ENCODE results near the gene CD14.
"Not testable (repeated sequence)": the region's sequence is repeated elsewhere in the genome, so short reads cannot be mapped to it uniquely, and the experiment has no call there.

Gene CD14

DNA sequence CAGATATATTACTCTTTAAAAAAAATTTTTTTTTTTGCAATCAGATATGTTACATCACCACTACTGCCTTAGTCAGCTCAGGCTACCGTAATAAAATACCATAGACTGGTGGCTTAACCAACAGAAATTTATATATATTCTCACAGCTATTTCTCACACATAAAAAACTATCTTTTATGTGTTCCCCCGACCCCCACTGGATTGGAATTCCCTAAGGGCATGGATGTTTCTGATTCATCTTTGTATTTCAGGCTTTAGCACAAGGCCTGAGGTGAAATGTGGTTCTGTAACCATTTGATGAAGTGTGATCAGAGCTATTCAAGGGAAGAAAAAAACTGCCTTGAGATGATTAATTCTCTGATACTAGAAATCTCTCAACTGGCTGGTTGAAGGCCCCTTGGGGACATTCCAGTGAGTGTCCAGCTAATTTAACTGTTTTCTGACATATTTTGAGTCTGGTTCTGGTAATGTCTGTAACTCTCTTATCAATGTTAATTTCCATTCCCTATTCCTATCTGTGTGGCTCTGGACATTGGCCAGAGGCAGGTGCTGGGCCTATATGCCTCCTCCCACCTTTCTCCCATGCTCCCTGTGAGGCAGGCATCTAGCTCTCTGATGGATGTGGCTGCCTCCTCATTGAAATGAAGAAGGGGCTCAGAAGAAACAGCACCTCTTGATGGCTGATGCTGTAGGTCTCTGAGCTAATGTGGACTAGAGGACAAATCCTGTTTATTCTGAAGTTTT lies 2.5 kb downstream of the CD14 start:
- H3K9me3 Mint-ChIP-seq, result peaks cover 3% of the 10 kb centered on the region
- H3K4me1 Mint-ChIP-seq, result peaks cover 35% of the 10 kb centered on the region
- H3K4me3 Mint-ChIP-seq, result no peak overlapping the region
- DNase-seq, result no peak
- H3K27ac Mint-ChIP-seq, result no peak overlapping the region
- peaks cover 2% of the 10 kb centered on the region for H3K36me3 Mint-ChIP-seq
- CTCF ChIA-PET, result no interaction called here
- peaks cover 40% of the 10 kb centered on the region for H3K27me3 Mint-ChIP-seq

GRCh38 chr5:140628711-140629110 lies 4.3 kb downstream of the CD14 start:
- CTCF ChIA-PET, result no interaction called here
- H3K9me3 Mint-ChIP-seq, result peaks cover 3% of the 10 kb centered on the region
- no peak for DNase-seq
- no peak overlapping the region for H3K27ac Mint-ChIP-seq
- no peak overlapping the region for H3K4me3 Mint-ChIP-seq
- H3K27me3 Mint-ChIP-seq, result peaks cover 36% of the 10 kb centered on the region
- peaks cover 25% of the 10 kb centered on the region for H3K4me1 Mint-ChIP-seq
- peaks cover 2% of the 10 kb centered on the region for H3K36me3 Mint-ChIP-seq

DNA sequence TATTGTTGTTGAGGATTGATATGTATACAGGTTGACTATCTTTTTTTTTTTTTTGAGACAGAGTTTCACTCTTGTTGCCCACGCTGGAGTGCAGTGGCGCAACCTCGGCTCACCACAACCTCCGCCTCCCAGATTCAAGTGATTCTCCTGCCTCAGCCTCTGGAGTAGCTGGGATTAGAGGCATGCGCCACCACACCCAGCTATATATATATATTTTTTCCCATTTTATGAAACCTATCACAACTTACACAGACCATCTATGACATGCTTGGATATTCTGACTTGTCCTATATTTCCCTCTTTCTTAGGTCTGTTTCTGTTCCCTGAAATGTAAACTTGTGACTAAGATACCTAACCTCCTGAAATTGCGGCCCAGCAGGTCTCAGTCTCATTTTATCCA lies 5.0 kb downstream of the CD14 start:
- H3K27ac Mint-ChIP-seq, result no peak overlapping the region
- peaks cover 19% of the 10 kb centered on the region for H3K4me1 Mint-ChIP-seq
- H3K4me3 Mint-ChIP-seq, result no peak overlapping the region
- H3K27me3 Mint-ChIP-seq, result peaks cover 32% of the 10 kb centered on the region
- CTCF ChIA-PET, result no interaction called here
- DNase-seq, result no peak
- peaks cover 2% of the 10 kb centered on the region for H3K36me3 Mint-ChIP-seq
- peaks cover 3% of the 10 kb centered on the region for H3K9me3 Mint-ChIP-seq

GRCh38 chr5:140624886-140625285 lies 8.1 kb downstream of the CD14 start:
- not testable (repeated sequence) for H3K36me3 Mint-ChIP-seq, H3K4me1 Mint-ChIP-seq, H3K9me3 Mint-ChIP-seq, H3K4me3 Mint-ChIP-seq, DNase-seq, H3K27ac Mint-ChIP-seq
- peaks cover 31% of the 10 kb centered on the region for H3K27me3 Mint-ChIP-seq
- CTCF ChIA-PET, result interaction anchor here (0.7 kb wide), 1 partner anchor 8 kb away, joined by 4 read pairs; the partner anchor contains the start of gene CD14

DNA sequence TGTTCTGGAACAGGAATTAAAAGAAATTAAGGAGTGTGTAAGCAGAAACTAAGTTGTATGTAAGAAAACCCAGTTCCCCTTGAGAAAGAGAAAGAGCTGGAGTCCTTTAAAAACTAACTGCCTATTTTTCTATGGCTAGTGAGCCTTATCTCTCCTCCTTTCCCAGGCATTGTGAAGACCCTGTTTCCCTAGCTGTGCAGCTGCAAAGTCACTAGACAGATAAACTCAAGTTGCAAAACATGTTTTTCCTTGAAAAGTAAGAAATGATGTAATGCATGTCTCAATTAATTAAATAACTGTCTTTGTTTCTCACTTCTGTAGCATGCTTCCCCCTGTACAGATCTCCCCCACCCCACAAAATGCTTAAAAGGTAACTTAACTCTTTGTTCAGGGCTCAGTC lies 9.9 kb downstream of the CD14 start:
- H3K27ac Mint-ChIP-seq, H3K9me3 Mint-ChIP-seq, CTCF ChIA-PET: not testable (repeated sequence)

GRCh38 chr5:140622301-140622700 lies 10.7 kb downstream of the CD14 start:
- Mint-ChIP-seq H3K4me1 (no peaks in the 10 kb centered on the region), H3K27me3 (peaks cover 32% of the 10 kb centered on the region), H3K9me3 (no peaks in the 10 kb centered on the region), H3K36me3 (no peaks in the 10 kb centered on the region), H3K27ac (no peak overlapping the region), H3K4me3 (no peak overlapping the region)
- CTCF ChIA-PET, result no interaction called here
- no peak for DNase-seq

More for the DNA sequence above, 9.9 kb downstream of the CD14 start:
- not testable (repeated sequence) for DNase-seq, H3K4me1 Mint-ChIP-seq, H3K36me3 Mint-ChIP-seq, H3K4me3 Mint-ChIP-seq
- H3K27me3 Mint-ChIP-seq, result peaks cover 34% of the 10 kb centered on the region

DNA sequence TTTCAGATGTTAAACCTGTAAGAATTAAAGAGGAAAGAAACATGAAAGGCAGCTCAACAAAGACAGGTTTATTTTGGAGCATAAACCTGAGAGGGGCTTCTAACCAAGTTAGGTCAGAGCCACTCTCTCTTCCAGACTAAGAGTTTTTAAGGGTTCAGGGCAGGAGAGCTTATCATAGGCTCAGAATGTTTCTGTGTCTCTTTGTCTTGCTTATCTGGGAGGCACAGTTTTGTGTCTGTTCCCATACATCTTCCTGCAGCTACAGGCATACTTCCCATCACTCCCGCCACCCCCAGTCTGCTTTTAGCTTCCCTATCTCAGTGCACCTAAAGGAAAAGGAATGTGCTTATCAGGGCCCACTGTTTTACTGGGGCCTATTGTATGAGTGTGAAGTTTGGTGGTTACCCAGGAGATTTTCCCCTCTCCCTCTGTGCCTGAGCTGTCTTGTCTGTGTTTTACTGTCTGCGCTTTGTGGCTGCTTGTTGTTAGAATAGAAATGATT lies 21.9 kb downstream of the CD14 start:
- no peak overlapping the region for H3K4me3 Mint-ChIP-seq
- peaks cover 10% of the 10 kb centered on the region for H3K27me3 Mint-ChIP-seq
- DNase-seq, result no peak
- CTCF ChIA-PET, result no interaction called here
- peaks cover 27% of the 10 kb centered on the region for H3K4me1 Mint-ChIP-seq
- H3K36me3 Mint-ChIP-seq, result no peaks in the 10 kb centered on the region
- no peak overlapping the region for H3K27ac Mint-ChIP-seq
- no peaks in the 10 kb centered on the region for H3K9me3 Mint-ChIP-seq

GRCh38 chr5:140609126-140609525 lies 23.8 kb downstream of the CD14 start:
- Mint-ChIP-seq H3K27me3 (peaks cover 13% of the 10 kb centered on the region), H3K27ac (no peak overlapping the region), H3K36me3 (no peaks in the 10 kb centered on the region), H3K9me3 (no peaks in the 10 kb centered on the region), H3K4me3 (no peak overlapping the region), H3K4me1 (peaks cover 27% of the 10 kb centered on the region)
- DNase-seq, result no peak
- CTCF ChIA-PET, result no interaction called here

- no peak for DNase-seq
- Mint-ChIP-seq H3K36me3 (no peaks in the 10 kb centered on the region), H3K4me1 (peaks cover 27% of the 10 kb centered on the region), H3K4me3 (no peak overlapping the region), H3K27me3 (peaks cover 13% of the 10 kb centered on the region), H3K27ac (no peak overlapping the region), H3K9me3 (no peaks in the 10 kb centered on the region)
- CTCF ChIA-PET, result no interaction called here
Measured at GRCh38 chr5:140608722-140609121, 24.3 kb downstream of the CD14 start.

DNA sequence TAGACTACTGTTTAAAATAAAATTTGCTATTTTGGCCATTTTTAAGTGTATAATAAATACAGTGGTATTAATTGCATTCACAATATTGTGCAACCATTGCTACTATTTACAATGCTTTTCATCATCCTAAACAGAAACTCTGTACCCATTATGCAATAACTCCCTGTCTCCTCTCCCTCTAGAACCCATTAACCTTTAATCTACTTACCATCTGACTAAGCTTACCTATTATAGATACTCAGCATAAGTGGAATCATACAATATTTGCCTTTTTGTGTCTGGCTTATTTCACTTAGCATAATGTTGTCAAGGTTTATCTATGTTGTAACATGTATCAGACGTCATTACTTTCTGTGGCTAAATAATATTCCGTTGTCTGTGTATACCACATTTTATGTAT lies 25.9 kb downstream of the CD14 start:
- H3K27me3 Mint-ChIP-seq, result peaks cover 16% of the 10 kb centered on the region
- DNase-seq, result no peak
- no peak overlapping the region for H3K4me3 Mint-ChIP-seq
- CTCF ChIA-PET, result no interaction called here
- H3K27ac Mint-ChIP-seq, result no peak overlapping the region
- H3K36me3 Mint-ChIP-seq, result no peaks in the 10 kb centered on the region
- peaks cover 21% of the 10 kb centered on the region for H3K4me1 Mint-ChIP-seq
- no peaks in the 10 kb centered on the region for H3K9me3 Mint-ChIP-seq

DNA sequence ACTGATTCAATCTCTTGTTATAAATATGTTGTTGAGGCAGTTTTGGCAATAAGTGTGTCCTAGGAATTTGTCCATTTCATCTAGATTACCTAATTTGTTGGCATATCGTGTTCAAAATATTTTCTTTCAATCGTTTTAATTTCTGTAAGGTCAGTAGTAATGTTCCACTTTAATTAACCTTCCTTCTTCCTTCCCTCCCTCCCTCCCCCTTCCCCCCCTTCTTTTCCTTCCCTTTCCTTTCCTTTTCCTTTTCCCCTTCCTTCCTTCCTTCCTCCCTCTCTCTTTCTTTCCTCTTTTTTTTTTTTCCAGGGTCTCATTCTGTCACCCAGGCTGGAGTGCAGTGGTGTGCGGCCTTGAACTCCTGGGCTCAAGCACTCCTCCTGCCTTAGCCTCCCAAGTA lies 27.1 kb downstream of the CD14 start:
- Mint-ChIP-seq H3K4me3 (no peak overlapping the region), H3K36me3 (no peaks in the 10 kb centered on the region), H3K4me1 (peaks cover 11% of the 10 kb centered on the region), H3K9me3 (no peaks in the 10 kb centered on the region), H3K27me3 (peaks cover 16% of the 10 kb centered on the region), H3K27ac (no peak overlapping the region)
- CTCF ChIA-PET, result no interaction called here
- no peak for DNase-seq

DNA sequence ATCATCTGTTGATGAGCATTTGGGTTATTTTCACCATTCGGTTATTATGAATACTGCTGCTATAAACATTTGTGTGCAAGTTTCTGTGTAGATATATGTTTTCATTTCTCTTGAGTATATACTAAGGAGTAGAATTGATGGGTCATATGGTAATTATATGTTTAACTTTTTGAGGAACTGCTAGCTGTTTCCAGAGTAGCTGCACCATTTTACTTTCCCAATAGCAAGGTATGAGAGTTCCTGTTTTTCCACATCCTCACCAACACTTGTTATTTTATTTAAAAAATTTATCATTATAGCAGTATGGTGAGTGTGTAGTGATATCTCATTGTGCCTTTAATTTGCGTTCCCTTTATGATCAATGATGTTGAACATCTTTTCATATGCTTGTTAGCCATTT lies 29.2 kb downstream of the CD14 start:
- Mint-ChIP-seq H3K4me1 (peaks cover under 1% of the 10 kb centered on the region), H3K4me3 (no peak overlapping the region), H3K27ac (no peak overlapping the region), H3K36me3 (no peaks in the 10 kb centered on the region), H3K27me3 (peaks cover 11% of the 10 kb centered on the region), H3K9me3 (no peaks in the 10 kb centered on the region)
- DNase-seq, result no peak
- CTCF ChIA-PET, result no interaction called here

DNA sequence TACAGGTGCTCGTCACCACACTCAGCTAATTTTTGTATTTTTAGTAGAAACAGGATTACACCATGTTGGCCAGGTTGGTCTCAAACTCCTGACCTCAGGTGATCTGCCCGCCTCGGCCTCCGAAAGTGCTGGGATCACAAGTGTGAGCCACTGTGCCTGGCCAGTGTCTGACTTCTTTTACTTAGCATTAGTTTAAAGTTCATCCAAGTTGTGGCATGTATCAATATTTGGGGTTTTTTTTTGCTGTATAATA lies 29.6 kb downstream of the CD14 start:
- H3K4me1 Mint-ChIP-seq, CTCF ChIA-PET, H3K9me3 Mint-ChIP-seq, H3K27ac Mint-ChIP-seq, H3K36me3 Mint-ChIP-seq, H3K4me3 Mint-ChIP-seq, DNase-seq: not testable (repeated sequence)
- H3K27me3 Mint-ChIP-seq, result peaks cover 13% of the 10 kb centered on the region

- Mint-ChIP-seq H3K36me3 (no peaks in the 10 kb centered on the region), H3K27ac (no peak overlapping the region), H3K4me3 (no peak overlapping the region), H3K9me3 (no peaks in the 10 kb centered on the region), H3K4me1 (no peaks in the 10 kb centered on the region), H3K27me3 (peaks cover 13% of the 10 kb centered on the region)
- no peak for DNase-seq
- CTCF ChIA-PET, result no interaction called here
Measured at GRCh38 chr5:140602147-140602546, 30.8 kb downstream of the CD14 start.

DNA sequence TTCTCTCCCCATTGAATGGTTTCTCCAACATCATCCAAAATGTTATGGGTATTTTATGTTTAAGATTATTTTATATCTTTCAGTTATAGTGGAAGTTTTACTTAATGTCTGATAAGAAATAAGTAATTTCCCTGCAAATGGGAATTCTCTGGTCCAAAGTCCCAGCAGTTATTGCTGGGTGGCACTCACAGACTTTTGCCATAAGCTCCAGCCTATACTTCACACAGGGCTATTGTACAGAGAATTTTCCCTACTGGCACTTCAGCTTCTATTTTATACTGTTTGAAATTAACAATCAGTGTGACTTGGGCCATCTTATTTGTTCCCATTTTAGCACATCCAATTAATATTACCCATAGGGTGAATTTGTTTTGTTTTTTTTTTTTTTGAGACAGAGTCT lies 32.9 kb downstream of the CD14 start:
- H3K27me3 Mint-ChIP-seq, result peaks cover 13% of the 10 kb centered on the region
- H3K4me3 Mint-ChIP-seq, result no peak overlapping the region
- no peaks in the 10 kb centered on the region for H3K36me3 Mint-ChIP-seq
- no peaks in the 10 kb centered on the region for H3K9me3 Mint-ChIP-seq
- no peak for DNase-seq
- H3K27ac Mint-ChIP-seq, result no peak overlapping the region
- H3K4me1 Mint-ChIP-seq, result no peaks in the 10 kb centered on the region
- CTCF ChIA-PET, result no interaction called here

- Mint-ChIP-seq H3K36me3 (no peaks in the 10 kb centered on the region), H3K4me3 (no peak overlapping the region), H3K9me3 (no peaks in the 10 kb centered on the region), H3K27ac (no peak overlapping the region), H3K27me3 (peaks cover 13% of the 10 kb centered on the region), H3K4me1 (no peaks in the 10 kb centered on the region)
- CTCF ChIA-PET, result no interaction called here
- DNase-seq, result no peak
Measured at GRCh38 chr5:140598836-140599235, 34.1 kb downstream of the CD14 start.

Measured in activated naive CD4-positive, alpha-beta T cell treated with anti-CD3 and anti-CD28 coated beads, Interleukin-2, amount 10 ng/mL, durations not matched to agents 7 days and 5 days (primary cell).